Epithelial cell of esophagus (primary cell): Measurements from ENCODE around the gene CFAP46.
"Not testable (repeated sequence)": the region's sequence is repeated elsewhere in the genome, so short reads cannot be mapped to it uniquely, and the experiment has no call there.

Experiments
- DNase-seq: peaks from one replicate; pipeline ENCODE4 v3.0.0; 2010; ENCODE audit warnings: low read depth
- H3K4me3 ChIP-seq: 2 replicates; pipeline ENCODE4 v1.5.1; 2011; ENCODE audit warnings: mild to moderate bottlenecking, low read length, control low read depth
- TF ChIP-seq, protein P1 (sequence below): IDR thresholded peaks from 2 replicates; pipeline ENCODE4 v1.5.1; 2011; ENCODE audit warnings: low read depth, mild to moderate bottlenecking, low read length, control low read depth, inconsistent platforms; ENCODE audit not compliant: insufficient read depth; ENCODE audit errors: missing control alignments

CFAP46 gene

DNA sequence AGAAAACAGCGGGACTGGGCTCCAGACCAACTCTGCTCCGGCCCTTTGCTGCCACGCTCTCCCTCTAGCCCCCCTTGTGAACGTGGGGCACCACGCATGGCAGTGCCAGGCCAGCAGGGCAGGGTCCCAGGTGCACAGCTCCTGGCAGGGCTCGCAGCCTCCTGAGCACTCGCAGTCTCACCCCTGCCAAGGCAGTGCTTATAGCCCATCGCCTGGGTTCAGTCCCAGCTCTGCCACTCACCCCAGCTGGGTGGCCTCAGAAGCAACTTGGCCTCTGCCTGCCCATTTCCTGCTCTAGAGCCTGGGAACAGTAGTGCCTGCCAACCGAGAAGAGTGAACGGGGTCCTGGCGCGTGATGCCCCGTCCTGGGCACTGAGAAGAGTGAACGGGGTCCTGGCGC is 36.3 kb downstream of the CFAP46 start:
- no peak for DNase-seq
- no peak overlapping the region for H3K4me3 ChIP-seq
- TF ChIP-seq, protein P1, sequence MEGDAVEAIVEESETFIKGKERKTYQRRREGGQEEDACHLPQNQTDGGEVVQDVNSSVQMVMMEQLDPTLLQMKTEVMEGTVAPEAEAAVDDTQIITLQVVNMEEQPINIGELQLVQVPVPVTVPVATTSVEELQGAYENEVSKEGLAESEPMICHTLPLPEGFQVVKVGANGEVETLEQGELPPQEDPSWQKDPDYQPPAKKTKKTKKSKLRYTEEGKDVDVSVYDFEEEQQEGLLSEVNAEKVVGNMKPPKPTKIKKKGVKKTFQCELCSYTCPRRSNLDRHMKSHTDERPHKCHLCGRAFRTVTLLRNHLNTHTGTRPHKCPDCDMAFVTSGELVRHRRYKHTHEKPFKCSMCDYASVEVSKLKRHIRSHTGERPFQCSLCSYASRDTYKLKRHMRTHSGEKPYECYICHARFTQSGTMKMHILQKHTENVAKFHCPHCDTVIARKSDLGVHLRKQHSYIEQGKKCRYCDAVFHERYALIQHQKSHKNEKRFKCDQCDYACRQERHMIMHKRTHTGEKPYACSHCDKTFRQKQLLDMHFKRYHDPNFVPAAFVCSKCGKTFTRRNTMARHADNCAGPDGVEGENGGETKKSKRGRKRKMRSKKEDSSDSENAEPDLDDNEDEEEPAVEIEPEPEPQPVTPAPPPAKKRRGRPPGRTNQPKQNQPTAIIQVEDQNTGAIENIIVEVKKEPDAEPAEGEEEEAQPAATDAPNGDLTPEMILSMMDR: no peak

DNA sequence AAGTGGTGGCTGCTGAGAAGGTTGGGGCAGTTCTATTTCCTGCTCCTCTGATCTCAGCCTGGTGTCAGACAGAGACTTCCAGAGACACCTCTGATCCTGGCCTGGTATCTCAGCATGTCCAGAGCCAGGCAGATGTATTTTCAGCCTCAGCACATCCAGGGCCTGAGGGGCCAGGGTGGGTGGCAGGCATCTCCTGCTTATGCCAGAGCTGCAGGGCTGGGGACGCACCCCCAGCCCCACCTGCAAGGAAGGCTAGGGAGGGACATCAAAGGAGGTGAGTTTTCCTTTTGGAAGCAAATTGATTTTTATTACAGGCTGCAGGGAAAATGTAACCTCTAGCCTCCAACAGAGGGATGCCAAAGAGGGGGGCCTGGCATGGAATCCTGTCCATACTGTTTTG is 36.7 kb downstream of the CFAP46 start:
- DNase-seq: no peak
- TF ChIP-seq, protein P1: no peak
- no peak overlapping the region for H3K4me3 ChIP-seq

DNA sequence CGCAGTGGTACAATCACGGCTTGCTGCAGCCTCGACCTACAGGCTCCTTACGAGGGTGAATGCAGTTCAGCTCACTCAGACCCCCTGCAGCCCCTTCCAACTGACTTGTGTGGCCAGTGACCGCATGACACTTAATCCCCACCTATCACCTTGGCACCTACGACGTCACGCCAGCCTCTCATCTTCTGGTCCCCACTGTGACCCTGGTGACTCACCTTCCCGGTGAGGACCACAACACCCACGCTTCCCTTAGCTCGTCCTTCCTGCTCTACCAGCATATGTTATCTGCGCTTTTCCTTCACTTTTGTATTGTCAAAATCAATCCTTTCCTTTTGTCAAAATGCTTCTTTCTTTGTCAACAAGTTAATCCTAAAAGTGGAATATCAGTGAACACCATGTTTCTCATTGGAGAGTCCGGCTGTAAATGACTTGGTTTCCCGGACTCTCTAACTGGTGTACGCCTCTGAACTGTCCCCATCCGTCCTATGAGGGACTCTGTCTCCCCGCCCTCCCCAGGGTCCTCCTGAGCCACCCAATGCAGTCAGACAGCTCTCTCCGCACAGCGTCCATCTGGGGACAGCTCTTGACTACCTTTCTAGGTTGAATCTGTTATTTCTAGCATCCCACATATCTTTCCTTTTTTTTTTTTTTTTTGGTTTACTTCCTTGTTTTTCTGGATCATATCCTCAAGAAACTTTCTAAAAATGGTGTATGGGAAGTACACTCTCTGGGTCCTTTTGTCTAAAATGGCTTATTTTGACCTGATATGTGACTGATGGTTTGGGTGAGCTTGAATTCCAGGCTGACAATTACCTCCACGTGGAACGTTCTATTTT is 37.3 kb downstream of the CFAP46 start:
- H3K4me3 ChIP-seq: no peak overlapping the region
- TF ChIP-seq, protein P1: no peak
- DNase-seq: no peak

DNA sequence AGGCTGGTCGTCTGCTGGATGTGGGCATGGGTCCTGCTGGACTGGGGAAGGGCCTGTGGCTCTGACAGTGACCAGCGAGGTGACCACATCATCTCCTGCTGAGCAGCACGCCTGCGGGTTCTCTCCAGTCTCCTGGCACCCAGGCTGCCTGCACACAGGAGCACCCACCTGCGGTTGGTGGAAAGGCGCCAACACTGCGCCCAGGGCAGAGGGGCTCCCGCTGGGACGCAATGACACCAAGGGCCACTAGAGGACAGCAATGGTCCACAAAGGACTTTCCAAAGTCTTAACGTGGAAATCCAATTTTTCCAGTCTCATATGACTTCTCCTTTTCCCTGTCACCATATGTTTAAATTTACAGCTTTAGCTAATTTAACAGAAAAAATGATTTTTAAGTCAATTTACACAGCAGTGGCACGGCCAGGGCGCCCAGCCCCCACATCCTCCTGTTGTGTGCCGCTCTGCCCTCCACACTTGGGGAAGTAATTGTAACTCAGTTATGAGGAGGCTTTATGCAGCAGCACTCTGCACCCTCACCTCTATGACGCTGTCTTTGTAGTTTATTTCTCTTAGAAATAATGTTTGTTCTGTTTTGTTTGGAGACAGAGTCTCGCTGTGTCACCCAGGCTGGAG is 38.1 kb downstream of the CFAP46 start:
- TF ChIP-seq, protein P1: peak; percentile 34
- no peak for DNase-seq
- no peak overlapping the region for H3K4me3 ChIP-seq

DNA sequence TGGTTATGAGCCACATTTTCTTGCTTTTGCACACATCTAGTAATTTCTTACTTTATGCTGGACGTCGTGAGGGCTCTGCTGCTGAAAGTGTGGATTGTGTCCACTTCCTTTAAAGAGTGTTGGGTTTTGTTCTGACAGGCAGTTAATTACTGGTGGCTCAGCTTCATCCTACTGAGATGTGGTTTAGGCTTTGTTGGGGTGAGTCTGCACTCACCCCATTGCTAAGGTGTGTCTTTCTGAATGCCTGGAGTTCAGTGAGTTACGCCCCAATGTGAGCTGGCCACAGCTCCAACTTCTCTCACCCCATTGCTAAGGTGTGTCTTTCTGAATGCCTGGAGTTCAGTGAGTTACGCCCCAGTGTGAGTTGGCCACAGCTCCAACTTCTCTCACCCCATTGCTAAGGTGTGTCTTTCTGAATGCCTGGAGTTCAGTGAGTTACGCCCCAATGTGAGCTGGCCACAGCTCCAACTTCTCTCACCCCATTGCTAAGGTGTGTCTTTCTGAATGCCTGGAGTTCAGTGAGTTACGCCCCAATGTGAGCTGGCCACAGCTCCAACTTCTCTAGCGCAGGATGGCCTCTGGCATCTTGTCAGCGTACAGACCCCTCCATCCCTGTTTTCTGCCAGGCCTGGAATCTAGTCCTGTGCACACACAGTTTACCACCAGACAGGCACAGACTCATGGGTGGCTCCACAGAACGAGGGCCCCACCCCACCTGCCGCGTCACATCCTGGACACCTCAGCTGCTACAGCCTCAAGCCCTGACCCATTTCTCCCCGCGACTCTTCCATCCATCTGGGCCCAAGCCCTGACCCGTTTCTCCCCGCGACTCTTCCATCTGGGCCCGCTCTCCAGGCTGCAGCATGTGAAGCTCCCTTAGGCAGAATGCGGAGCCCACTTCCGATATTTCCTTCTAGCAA is 39.5 kb downstream of the CFAP46 start:
- not testable (repeated sequence) for DNase-seq, H3K4me3 ChIP-seq

DNA sequence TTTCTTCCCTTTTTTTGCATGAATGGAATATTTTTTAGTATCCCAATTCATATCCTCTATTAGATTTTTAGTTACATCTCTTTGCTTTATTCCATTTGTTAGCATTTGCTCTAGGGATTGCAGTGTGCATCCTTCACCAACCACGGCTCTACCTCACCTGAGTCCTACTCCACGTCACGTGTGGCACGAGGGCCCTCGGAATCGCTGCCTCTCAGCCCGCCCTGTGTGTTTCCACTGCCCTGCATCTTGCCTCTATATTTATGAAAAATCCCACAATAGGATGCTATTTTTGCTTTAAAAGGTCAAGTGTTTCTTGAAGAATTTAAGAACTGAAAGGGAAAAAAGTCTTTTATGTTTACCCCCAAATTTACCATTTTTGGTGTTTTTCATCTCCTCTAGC is 41.0 kb downstream of the CFAP46 start:
- no peak overlapping the region for H3K4me3 ChIP-seq
- TF ChIP-seq, protein P1: no peak
- no peak for DNase-seq

DNA sequence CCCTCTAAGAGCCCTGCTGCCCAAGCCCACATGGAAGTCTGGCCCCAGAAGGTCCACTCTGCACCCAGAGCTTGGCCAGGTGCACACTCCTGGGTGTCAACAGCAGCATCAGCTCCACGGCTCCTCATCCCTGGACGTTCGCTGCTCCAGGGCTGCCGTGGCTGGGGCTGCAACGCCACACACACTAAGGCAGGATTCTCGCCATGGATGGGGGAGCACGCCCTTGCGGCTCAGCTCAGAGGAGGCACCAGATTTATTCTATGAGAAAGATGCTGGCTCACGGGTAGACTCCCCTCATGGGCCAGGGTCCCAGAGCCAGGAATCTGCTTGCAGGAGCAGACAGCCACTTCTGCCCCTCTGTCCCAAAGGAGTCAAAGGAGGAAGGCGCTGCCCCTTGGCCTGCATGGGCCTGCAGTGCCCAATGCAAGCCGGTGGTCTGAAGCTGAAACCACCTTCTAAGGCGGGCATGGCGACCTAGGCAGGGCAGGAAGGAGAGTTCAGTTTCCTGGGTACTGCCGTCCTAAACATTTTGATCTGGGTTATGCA is 42.1 kb downstream of the CFAP46 start:
- H3K4me3 ChIP-seq: no peak overlapping the region
- no peak for DNase-seq
- TF ChIP-seq, protein P1: no peak
